Activated CD4-positive, CD25-positive, alpha-beta regulatory T cell treated with anti-CD3 and anti-CD28 coated beads, Interleukin-2, amount 50 U/mL, for 72 hours (primary cell): ENCODE measurements around the gene CCDC192.
"Not testable (repeated sequence)": the region's sequence is repeated elsewhere in the genome, so short reads cannot be mapped to it uniquely, and the experiment has no call there.

Experiments used
- DNase-seq: peaks from one replicate; pipeline ENCODE4 v3.0.0; 2021

CCDC192 gene

DNA sequence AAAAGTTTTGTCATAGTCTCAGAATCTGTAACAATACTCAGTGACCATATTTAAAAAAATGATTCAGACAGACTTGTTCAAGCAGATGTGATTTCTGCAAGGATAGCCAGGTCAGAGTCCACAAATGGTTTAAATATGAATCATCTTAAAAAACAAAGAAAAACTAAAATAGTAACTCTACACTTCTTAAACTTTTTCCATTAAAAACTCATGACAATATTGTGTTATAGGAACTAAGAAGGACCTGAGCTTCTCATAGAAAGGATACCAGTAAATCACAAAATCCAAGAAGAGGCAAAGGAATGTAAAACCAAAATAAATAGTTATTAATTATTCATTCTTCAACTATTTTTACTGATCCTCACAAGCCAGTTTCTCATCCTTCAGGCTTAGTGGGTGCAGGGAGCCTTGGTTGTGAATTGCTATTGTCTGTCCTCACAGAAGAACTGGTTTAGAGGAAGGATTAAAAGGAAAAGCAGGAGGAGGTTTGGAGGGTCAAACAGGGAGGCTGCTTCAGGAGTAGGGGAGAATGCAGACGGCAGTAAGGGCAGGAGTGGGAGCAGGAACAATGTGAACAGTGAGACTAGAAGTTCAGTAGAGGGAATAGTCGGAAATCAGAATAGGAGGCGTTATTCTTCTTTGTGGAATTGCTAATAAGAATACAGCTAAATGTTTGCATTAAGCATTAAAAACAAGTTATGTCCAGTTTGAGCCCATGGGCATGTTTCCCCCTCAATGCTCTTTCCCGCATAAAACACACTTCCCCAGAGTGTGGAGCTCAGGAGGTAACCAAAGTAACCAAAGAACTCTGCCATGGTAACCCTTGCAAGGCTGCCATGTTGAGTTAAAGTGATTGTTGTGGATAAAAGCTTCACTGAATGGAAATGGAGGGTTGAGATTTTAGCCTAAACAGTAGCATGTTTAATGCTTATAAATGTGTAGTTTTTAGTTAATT, 110.7 kb downstream of the CCDC192 start:
- DNase-seq: no peak

DNA sequence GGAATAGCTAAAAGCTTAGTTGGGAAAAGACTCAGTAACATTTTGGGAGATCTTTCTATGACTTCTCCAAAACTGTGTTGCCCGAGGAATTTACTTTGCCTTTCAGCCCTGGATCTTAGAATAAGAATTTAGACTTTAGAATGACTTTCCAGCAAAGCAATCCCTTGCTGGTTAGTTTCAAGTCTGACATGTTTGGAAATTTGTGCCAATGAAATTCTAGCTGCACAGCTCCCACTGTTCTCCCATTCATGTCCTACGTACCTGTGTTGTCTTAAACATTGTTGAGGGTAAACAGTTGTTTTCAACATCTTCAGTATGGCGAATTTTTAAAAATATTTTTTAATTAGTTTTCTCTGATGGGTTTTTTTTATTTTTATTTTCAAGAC, 111.4 kb downstream of the CCDC192 start:
- no peak for DNase-seq

DNA sequence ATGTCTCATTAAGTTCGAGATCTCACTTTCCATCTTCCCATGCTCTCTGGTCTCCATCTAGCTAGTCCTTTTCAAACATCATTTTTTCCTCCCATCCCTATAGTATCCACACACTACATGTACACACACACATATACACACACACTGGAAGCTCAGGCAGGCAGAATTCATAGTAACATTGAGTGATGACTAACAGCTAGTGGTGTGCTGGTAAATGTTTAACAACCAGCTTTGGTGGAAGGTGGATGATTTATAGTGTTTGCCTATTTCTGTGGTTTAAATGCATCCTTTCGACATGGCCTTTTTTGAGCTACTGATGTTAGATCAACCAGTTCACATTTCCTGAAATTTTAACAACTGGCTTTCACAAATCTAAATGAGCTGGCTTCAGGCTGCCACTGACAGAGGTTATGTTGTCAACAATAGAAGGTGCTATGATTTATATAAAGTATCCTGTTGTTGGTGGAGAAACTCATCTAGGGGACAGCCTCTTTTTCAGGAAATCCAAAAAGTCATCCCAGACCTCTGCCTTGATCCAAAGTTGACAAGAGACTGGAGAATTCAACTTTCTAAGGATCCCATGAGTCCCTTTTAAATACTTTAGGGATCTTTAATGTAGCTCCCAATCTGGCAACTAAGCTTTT, 117.8 kb downstream of the CCDC192 start:
- DNase-seq: no peak

DNA sequence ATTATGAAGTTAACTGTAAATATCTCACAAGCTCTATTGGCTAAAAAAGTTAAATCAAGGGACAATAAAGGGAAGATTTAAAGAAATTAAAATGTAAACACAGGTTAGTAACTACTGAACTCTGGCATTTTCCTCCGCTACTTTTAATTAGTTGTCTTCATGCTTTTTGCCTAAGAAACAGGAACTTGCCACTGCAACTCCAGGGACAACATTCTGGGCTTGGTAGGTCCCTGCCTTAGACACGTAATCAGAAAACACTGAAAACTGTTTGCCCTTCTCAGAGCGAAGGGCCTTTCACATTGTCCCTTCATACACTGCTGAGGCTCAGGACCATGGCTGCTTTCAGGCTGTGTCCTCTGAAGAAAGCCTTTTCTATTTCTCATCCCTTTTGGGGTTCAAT, 118.7 kb downstream of the CCDC192 start:
- no peak for DNase-seq

DNA sequence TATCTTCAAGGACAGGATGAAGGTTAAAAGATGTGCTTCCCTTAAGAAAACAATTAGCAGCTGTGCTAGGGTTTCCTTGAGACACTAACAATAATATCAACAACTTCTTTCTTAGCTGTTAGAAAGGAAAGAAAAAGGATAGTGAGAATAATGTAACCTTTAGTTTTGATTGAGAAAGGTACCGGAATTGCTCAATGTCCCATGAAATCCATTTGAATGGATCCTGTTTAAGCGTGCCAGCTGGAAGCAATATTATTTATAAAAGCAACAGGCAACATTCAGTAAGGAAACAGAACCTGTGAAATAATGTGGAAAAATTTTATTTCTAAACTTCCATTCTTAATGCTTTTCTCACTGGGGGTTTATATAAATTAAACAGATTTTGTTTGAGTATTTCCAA, 120.9 kb downstream of the CCDC192 start:
- no peak for DNase-seq

DNA sequence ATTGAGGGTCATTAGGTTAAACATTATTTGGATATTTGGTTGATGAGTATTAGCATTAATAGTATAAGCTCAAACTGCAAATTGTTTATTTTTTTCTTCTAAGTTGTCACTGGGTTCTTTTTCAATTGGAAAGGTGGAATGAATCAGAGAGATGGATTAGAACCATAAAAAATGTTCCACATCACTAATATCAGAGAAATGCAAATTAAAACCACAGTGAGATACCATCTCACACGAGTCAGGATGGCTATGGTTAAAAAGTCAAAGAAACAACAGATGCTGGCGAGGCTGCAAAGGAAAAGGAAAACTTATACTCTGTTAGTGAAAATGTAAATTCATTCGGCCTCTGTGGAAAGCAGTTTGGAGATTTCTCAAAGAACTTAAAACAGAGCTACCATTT, 122.8 kb downstream of the CCDC192 start:
- DNase-seq: no peak

DNA sequence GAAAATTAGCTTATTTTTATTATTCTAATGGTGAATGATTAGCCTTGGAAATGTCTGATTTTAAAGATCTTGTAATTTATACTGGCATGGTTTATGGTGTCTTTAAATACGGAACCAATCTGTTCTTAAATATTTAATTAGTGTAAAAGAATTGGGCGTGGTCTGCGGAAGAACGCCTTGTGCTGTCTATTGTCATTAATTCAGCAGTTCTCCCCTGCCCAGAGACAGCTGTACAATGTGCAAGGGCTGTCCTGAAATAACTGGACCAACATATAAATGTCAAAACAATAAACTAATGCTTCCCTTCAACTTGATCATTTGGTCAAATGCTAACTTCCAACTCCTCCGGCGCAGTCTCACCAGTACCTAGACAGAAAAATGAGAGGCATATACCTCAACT, 124.3 kb downstream of the CCDC192 start:
- DNase-seq: no peak

DNA sequence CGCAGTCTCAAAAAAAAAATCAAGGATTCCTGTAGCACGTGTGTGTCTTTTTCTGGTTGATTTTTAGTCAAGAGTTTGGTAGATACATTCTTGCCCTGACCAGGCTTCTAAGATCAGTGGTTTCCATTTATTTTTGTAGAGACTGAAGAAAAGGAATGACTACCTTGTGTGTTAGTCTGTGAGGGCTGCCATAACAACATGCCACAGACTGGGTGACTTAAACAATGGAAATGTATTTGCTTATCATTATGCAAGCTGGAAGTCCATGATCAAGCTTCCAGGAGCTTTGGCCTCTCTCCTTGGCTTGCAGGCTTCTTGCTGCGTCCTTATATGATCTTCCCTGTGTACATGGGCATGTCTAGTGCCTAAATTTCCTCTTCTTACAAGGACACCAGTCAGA, 127.0 kb downstream of the CCDC192 start:
- no peak for DNase-seq

DNA sequence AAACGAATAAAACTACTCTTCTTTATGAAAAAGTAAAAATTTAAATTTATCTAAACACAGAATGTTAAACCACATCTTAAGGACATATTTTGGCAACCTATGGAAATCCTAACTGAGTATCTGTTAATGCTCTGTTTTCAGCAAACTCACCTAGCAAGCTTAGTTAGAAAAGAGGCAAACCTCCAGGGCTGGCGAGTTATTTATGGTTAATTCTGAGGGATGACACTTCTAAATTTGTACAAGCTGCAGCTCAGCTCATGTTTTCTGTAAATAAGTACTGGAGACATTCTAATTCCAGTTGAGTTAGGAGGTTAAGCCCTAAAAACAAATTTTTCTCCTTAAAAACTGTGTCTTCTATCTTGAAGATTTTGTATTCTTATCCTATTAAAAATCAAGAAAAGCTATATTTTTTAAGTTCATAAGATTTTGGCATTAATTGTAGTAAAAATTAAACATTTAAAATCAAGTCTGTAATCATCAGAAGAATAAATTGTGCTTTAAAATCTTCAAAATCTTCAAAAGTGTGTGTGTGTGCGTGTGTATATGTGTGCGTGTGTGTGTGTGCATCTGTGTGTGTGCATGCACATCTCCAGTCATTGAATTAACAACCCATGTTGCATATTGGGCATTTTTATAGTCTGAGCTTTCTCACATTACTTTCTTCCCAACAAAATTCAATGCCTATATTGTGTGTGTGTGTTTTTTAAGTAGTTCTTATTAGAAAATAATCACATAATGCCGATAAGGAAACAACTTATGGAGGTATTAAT, 127.8 kb downstream of the CCDC192 start:
- no peak for DNase-seq

DNA sequence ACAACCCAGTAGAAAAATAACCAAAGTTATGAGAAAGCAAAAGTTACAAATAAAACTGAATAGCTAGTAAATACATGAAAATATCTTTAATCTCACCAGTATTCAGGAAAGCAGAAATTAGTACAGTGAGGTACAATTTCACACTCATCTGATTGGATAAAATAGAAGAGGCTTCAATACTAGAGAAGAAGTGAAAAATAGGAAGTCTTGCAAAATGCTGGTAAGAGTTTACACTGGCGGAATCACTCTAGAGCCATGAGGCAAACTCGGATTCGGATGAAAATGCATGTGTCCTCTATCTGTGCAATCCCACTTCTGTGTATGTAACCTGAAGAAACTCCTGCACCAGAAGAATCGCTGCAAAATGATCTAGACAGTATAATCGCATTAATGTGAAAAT, 128.9 kb downstream of the CCDC192 start:
- DNase-seq: no peak

DNA sequence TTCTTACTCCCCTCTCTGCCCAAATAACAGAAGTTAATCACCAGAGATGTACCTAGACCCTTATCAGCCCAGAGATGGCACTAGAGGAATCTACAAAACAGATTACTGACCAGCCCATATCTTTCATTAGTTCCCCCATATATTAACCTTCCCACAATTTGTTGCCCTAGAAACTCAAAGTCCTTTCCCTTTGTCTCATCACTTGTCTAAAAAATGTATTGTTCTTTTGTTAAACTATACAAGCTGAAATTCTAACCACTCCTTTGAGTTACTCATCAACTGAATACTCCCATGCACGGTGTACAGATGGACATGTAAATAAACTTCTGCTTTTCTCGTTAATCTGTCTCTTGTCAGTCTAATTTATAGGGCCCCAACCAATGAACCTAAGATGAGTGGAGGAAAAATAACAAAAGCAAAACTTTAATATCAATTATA, 130.9 kb downstream of the CCDC192 start:
- DNase-seq: no peak

DNA sequence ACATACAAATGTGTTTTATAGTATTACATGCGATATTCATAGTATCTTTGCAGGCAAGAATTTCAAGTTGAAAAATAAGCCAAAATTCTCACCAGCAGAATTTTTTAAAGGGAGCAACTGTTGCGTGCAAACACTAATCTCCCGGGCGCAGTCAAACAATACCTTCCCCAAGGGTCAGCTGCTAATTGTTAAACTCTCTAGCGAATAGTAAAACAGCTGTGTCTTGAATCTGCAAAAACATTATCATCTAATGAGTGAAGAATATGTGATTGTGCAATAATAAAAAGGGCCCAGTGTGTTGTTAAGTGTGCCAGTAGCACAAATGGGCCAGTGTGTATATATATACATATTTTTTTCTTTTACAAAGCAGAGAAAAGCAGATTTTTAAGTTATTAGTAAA, 131.4 kb downstream of the CCDC192 start:
- no peak for DNase-seq

DNA sequence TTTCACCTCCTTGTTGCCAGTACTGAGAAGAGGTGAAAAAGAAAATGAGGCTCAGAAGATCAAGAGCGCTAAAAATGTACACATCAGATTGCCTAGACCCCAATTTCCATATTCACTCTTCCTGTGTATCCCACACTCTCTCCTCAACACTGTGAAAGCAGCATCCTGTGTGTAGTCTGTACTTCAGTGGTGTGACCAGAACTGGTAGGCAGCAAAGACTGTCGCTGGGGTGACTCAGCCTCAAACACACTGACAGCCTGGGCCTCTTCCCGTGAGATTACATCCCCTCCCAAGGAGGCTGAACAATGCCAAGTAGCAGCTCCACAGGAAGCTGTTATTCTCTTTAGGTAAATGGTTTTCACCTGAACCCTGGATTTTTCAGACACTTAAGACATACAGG, 135.5 kb downstream of the CCDC192 start:
- no peak for DNase-seq

DNA sequence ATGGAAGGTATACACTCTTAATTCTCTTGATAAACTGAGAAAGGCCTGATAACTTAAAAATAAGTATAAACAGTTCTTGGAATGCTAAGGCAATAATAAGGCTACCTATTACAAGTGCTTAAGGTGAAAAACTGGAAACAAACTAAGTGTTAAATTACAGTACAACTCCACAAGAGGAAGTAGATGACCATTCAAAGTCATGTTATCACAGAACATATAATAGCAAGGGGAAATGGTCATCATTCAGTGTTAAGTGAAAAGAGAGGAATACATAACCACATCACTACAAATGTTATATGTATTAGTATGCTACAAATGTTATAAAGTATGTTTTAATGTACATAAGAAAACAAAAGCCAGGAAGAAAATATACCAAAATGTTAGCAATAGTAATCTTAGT, 135.9 kb downstream of the CCDC192 start:
- DNase-seq: no peak

DNA sequence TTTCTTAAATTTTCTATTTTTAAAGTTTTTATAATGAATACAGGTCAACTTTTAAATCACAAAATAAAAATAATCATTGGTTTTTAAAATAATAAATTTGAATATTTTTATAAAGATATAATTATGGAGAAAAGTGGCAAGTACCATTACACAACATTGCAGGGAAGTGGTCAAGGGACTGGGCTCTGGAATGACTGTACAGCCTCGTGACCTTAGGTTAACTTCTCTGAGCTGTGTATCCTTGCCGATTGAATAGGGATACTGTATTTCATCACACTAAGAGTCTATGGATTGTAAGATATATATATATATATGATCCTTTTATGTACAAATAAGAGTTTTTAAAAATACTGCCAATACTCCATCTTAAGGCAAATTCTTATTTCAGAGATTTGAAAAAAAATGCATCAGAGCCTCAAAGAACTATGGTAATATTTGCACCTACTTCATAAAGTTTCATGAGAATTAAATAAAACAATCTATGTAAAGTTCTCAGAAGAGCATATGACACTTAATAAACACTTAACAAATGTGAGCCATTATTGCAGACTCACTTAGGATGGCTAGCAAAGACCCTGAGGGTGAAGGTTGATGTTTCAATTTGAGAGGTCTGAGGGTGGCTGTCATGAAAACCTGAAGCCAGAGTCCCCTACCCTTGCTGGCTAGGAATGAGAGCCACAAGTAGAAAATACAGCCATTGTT, 136.5 kb downstream of the CCDC192 start:
- DNase-seq: no peak

DNA sequence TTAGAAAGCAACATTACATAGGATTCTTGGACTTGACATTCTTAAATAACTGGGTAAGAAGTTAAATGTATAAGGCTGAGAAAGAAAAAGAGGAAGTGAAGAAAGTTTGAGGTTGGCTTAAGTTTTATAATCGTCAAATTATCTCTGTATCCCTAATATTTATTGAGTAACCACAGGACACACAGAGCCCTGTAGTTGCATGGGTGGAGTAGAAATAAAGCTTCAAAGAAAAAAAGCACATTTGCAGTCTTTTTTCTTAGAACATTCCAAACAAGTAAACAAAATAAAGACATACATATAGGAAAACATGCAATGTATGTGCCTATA, 137.0 kb downstream of the CCDC192 start:
- no peak for DNase-seq

DNA sequence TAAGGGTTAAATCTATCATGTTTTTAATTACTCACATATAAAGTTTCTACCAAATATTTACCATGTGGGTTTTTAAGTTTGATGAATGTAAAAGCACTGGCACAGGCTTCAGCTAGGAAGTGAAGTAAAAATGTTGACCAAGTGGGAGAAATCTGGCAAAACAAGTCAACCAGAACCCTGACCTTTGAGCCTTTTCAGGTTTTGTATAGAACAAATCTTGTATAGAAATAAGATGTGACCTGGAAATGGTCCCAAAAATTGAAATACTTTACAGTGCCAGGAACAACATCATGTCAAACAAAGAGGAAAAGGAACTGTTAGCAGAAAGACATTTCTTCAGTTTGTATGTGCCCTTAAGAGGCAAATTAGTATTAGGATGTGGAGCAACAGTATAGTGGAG, 137.6 kb downstream of the CCDC192 start:
- no peak for DNase-seq

DNA sequence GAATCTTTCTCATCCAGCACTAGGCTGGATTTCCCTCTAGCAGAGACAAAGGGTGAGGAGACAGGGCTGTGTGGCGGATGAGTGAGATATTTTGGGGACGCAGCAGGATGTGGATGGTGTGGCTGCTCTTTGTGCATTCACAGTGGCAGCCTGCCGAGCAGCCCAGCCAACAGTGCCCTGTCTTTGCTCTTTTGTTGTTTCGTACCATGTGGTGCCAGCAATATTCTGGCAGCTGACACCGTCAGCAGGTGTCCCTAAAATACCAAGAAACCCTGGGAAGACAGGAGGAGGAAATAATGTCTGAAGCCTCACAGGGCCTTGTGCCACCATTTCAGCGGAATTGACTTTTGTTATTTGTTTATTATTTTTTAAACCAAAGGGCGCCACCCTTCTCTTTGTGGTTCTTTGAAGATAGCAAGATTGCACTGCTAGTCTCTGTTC, 141.4 kb downstream of the CCDC192 start:
- DNase-seq: no peak

DNA sequence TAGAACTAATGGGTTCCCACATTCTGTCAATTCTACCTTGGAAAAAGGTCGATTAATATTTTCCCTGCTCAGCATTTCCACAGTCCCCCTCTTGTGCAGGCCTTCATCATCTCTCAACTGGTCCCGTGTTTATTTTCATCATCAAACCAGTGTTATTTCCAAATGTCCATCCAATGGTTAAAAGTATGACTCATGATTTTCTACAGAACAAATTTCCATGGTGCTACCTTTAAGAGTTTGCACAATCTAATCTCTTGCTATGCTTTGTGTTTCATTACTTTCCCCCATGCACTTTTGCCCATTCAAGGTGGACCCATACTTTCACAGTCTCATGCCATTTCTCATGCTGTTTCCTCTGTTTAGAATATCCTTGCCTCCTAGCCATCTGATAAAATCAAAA, 143.7 kb downstream of the CCDC192 start:
- no peak for DNase-seq

DNA sequence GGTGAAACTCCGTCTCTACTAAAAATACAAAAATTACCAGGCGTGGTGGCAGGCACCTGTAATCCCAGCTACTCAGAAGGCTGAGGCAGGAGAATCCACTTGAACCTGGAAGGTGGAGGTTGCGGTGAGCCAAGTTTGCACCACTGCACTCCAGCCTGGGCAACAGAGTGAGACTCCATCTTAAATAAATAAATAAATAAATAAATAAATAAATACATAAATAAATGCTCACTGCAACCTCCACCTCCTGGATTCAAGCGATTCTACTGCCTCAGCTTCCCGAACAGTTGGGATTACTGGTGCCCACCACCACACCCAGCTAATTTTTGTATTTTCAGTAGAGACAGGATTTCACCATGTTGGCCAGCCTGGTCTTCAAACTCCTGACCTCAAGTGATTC, 144.4 kb downstream of the CCDC192 start:
- not testable (repeated sequence) for DNase-seq

DNA sequence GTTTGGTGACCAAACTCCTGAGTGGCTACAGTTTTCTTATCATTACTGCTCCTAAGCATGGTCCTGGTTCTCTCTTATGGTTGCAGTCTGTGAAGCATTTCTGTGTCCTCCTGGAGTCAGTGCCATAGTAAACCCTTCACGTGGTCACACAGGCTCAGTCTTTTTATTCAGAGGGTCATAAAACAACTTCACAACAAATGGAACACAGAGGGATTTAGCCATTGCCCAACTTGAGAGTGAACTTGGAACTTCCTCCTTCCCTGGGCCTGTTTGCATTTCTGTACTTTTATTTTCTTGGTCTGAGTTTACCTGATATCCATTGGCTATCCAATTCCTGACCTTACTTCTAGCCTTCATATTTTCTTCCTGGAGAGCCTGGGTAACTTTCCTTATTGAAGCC, 144.9 kb downstream of the CCDC192 start:
- DNase-seq: no peak

DNA sequence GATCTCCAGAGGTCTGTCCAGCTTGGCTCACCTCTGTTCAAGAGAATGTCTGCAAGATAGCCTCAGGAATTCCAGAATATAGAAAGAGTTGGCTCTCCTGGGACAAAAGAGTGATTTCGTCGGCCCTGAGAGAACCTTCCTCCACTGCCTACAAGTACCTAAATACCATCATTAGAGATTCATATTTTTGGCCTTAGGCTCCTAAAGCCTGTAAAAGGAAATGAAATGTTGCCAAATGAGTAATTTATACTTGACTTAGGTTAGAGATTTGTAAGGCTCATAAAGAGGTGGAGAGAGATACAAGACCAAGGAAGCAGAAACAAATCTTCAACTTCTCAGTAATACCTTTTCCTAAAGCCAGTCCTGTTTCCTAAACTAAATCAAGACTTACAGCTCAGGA, 146.2 kb downstream of the CCDC192 start:
- no peak for DNase-seq

DNA sequence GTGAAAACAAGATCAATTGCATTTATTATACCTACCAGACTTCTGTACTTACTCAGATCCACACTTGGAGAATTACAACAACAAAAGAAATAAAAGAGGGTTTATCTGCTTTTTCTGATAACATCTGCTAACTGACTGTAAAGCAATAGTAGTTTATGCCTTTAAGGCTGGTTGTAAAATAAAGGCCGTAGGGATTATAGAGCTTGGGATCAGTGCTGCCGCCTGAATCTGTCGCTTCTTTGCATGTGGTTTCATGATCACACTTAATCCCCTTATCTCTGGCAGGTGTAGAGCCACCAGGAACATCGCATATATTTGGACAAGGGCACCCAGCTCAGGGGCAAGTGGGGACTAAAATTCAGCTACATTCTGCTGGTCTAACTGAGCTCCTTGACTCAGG, 146.7 kb downstream of the CCDC192 start:
- DNase-seq: no peak
